ENCODE measurements around the gene SPDEF.

SPDEF gene

DNA sequence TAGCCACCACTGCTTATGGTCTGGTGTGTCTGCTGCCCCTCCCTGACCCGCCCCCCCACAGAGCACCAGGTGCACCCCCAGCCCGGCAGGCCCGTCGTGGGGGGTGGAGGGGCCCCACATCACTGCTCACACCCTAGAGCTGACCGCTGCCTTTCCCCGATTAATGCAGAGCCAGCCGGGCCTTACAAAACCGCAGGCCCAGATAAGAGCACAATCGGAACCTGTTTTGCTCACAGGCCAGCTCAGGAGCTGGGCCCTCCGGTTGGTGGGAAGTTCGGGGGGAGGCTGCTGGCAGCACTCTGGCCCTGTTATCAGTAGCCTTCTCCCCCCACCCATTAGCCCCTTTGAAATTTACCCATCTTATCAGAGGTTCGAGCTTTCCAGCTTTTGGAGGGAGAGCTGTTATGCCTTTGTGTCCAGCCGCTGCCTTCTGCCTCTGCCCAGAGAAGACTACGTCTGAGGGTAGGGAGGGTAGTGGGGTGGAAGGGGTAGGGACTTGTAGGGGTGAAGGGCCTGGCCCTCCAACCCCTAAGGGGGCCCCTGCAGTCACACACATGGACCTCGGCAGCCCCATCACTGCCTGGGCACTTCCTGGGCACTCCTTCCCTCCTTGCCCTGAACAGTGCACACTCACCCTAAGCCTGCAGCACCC, 6.9 kb upstream of the SPDEF start:
- no peak for DNase-seq (ENCODE audit: low read depth)

DNA sequence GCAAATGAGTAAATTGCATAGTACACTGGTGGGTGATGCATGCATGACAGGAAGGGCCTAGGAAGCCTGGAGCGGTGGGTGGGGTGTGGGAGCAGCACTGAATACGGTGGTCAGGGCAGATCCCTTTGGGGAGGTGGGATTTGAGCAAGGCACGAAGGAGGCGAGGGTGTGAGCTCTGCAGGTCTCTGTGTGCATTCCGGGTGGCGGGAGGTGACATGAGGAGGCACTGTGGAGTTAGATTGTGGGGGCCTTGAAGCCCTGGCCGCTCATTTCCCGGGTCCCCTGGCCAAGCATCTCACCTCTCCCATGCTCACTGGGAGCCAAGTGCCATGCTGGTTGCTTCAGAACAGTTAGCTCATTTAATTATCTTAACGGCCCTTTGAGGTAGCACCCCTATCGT, 6.2 kb upstream of the SPDEF start:
- no peak for DNase-seq (ENCODE audit: low read depth)

DNA sequence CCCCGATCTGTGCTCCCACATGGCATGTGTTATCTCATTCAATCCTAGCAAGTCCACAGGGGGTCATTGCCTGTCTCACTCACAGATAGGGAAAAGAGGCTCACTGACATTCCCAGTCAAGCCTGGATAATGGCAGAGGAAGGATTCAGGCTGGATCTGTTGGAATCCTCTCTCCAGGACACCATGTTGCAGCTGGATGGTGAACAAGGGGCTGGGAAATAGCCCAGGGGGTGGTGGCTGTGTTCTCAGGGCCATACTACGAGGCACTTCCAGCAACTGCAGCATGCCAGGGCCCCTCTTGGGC, 5.0 kb upstream of the SPDEF start:
- DNase-seq (ENCODE audit: low read depth): no peak

DNA sequence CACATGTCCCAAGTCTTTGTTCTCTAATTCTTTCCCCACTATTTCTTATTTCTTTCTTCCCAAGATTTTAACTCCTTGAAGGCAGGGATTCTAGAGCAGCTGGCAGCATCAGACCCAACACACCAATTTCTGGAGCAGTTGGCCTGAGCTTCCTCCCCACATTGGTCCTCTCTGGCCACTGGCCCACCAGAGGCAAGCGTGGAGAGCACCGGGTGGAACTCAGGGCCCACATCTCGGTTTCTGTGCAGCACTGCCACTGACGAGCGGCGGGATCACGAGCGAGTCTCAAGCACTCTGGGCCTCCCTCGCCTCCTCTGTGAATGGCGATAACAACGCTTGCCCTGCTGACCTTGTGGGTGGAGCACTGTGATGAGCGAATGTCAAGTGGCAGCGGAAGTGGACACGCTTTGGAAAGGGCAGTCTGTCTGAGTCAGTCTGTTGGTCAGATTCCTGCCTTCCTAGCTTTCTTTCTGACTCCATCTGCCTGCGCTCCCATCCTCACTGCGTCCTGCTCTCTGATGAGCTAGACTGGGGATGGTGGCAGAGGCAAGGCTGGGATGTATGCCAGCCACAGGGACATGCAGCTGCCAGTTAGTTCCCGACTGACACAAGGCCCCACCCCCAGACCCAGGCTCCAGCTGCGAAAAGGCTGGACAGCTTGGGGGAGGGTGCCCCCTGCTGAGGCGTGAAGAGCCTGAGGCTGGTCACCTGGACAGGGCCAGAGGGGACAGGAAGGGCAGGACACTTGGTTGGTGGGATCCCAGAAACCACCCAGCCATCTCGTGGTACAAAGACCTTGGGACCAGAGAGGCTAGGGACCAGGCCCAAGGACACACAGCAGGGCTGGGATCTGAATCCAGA, 4.5 kb upstream of the SPDEF start:
- no peak for DNase-seq (ENCODE audit: low read depth)

DNA sequence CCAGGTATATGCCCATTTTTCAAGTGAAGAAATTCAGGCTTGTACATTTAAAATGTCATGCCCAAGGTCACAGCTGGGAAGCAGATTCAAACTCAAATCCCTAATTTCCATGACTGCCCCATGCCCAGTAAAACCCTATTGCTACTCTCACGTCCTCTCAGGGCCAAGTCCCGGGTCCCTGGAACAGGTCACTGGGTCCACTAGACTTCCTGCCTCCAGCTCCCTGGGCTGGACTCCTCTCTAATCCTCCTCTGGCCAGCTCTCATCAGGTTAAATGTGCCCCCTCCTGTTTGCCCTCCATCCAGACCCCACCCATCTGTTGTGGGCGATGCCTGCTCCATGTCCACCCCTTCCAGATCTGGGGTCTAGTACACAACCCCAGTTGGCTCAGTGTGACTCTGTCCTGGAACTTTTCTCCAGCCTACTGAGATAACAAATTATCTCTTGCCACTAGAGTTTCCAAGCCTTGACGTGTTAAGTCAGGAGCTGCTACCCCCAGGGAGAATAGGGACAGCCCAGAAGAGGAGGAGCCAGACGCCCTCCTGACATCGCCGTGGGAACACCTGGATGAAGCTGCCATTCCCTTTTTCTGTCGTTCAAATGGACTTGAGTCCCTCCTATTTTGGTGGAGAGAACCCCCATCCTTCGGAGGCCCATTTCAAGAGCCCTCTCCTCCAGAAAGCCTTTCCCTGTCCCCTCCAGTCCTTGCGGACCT, 3.7 kb upstream of the SPDEF start:
- no peak for DNase-seq (ENCODE audit: low read depth)

DNA sequence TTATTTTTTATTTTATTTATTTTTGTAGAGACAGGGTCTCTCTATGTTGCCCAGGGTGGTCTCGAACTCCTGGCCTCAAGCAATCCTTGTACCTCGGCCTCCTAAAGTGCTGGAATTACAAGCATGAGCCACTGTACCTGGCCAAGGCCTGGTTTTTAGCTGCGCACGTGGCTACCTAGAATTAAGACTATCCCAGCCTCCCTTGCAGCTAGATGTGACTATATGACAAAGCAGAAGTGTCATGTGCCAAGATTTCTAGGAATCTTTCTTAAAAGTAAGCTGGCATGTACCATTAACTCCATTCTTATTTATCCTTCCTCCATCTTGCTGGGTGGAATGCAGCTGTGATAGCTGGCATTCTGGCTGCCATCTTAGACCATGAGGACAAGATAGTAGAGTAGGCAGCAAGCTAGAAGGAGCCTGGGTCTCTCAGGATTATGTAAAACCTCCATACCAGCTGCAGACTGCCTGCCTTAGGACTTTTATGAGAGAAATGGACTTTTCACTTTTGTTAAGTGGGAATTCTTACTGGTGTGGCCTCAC, 2.1 kb upstream of the SPDEF start:
- DNase-seq (ENCODE audit: low read depth): no peak

DNA sequence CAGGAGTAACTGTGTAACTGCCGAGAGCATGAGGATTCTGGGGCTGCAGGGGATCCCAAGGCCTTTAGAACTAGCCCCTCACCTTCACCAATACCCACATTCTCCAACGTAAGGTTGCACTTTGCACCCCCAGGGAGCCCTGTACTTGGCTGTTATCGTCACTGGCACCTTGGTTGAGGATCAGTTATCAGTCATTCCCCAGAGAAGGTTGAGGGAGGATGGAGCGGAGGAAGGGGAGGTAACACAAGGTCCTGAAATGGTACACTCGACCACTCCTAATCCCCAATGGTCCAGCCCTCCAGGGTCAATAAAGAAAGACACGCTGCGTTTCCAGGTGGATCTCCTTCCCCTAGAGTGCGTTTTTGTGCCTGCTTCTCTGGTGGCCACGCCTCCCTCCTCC, 1.1 kb upstream of the SPDEF start:
- no peak for DNase-seq (ENCODE audit: low read depth)

DNA sequence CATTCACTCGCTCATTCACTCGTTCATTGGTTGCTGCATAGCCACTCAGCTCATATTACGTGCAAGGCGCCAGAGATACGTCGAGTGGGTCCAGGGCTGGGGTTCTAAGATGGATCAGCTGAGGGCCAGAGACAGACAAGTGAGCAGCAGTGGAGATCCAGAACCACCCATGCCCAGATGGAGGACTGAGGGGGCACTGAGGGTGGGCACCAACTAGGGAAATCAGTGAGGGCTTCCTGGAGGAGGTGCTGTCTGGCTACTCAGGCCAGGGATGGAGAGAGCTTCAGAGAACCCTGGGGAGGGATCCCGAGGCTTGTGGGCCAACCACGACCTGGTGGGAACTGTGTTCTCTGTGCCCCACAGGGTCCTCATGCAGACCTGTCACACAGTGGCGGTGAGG, 364 bp upstream of the SPDEF start:
- DNase-seq (ENCODE audit: low read depth): no peak

DNA sequence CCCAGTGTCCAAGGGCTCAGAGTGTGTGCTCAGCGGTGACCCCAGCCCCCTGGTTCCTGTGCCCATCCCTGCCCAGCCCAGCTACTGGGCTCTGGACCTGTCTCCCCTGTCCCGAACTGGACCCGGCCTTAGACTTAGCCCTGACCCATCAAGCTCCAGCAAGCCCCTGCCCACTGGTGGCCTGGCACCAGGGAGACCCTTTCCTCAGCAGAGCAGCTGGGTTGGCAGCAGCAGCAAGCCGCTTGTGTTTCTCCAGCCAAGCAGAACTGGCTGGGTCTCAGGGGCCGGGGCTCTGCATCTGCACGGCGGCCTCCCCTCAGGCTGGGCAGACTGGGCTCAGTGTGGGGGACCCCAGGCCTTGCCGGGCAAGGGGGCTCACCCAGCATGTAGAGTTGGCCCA, 801 bp downstream of the SPDEF start:
- DNase-seq (ENCODE audit: low read depth): no peak

DNA sequence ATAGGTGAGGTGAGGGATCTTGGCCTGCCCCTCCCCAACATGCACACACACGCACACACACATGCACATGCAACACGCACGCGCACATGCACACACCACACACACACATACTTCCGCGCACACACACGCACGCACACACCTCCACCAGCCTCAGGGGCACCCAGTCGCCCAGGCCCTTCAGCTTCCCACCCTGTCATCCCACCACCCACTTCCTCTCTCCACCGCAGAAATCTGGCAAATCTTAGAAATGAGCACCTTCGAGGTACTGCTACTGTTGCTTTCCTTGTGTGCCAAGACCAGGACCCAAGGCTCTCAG, 1.2 kb downstream of the SPDEF start:
- DNase-seq (ENCODE audit: low read depth): no peak

DNA sequence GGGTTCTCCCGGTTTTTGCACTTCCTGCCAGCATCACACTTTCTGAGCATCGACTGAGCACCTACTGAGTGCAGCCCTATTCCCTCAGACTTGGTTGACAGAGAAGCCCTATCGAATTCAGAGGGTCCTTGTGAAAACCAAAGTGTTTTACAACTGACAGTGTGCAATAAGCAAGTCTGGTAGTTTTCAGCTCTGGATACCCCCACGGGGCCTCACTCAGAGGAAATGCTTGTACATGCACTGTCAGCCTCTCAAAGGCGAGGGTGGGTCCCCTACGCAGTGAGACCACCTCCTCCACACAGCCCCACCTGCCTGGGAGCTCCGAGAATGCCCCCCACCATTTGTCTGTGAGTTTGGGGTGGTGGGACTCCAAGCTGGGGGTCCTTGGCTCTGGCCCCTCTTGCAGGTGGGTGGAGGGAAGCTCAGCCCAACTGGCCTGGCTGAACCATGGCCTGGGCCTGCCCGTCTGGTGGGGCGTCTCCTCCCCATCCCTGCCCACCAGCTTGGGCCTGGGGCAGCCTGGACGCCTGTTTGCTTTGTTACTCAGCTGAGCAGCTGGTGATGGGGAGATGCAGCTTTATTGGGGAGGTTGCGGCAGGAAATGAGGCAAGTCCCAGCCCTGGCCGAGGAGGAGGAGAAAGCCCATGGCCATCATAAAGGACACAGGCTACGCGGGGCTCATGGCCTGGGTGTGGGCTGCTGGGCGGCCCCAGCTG, 1.7 kb downstream of the SPDEF start:
- no peak for DNase-seq (ENCODE audit: low read depth)

DNA sequence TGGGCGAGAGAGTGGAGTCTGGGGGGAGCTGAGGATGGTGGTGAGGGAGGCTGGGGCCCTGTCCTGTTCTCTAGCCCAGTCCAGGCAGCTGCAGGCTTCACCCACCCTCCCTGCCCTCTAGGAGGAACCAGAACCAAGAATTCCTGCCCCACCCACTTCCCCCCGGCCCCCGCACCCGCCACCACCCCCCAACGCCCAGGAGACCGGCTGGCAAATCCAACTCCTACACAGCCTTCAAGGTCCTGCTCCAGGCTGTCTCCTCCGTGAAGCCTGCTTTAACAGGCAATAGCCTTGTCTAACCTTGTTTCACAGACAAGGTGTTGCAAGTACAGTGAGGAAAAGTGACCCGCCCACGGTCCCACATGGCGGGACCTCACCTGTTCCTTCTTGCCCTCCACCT, 2.4 kb downstream of the SPDEF start:
- DNase-seq (ENCODE audit: low read depth): no peak

DNA sequence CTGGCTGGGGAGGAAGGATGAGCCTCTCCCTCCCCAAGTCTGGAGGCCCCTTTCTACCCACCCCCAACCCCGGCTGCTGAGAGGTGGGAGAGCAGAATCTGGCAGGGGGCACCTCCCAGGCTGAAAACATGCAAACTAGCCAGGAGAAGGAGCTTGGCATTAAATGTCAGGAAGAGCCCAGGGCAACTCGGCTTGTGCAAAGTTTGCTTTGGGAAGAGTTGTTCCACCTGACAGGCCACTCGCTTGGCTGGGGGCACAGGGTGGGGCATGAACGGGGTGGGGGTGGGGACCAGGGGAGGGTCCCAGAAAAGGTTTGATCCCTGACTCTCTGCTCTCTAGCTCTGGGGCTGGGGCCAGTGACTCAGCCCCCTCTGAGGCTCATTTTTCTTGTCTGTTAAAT, 3.0 kb downstream of the SPDEF start:
- no peak for DNase-seq (ENCODE audit: low read depth)

DNA sequence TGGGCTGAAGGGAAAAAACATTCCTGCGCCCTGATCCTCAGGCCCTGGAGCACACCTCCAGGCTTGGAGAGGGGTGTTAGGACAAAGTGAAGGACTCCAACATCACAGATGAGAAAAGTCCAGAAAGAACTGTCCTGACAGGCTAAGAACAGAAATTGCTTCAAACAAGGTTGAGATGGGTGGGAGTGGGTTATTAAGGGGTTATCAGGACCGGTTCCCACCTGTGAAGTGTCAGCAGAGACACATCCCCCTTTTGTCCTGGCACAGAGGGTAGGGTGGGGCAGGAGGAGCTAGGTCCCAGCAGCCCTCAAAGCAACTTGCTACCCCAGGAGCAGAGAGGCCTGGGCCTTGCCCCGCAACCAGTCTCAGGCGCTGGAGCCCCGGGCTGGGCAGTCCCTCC, 3.5 kb downstream of the SPDEF start:
- no peak for DNase-seq (ENCODE audit: low read depth)

DNA sequence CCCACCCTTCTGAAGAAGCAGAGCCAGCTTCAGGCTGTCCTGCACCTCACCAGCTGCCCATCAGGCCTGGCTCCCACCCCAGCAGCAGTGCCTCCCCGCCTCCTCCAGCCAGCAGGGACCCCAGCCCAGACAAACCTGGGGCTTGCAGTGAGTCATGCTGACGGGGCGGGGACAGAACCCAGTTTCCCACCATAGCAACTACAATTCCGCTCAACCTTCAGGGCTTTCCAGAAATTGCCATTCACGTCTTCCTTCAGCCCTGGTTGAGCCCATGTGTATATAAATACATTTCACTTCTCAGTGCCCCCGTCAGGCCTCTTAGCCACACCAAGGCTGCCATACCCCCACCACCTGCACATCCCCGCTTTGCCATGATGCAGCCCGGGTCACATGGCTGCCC, 4.4 kb downstream of the SPDEF start:
- no peak for DNase-seq (ENCODE audit: low read depth)

DNA sequence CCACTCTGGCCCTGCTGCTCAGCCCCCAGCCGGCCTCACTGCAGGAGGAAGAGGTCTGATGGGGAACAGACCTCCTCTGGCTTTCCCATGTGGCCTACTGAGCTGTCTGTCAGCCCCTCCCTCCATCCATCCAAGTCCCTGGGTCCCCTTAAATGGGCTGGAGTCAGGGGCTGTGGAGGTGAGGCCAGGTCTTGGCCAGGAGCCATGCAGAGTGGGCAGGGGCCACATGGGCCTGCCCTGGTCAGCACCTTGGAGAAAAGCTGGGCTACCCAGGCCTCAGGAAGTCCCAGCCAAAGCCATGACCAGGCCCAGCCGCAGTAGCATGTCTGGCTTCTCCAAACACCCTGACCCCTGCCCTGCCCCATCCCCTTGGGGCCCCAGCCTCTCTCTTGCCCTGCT, 6.3 kb downstream of the SPDEF start:
- no peak for DNase-seq (ENCODE audit: low read depth)

DNA sequence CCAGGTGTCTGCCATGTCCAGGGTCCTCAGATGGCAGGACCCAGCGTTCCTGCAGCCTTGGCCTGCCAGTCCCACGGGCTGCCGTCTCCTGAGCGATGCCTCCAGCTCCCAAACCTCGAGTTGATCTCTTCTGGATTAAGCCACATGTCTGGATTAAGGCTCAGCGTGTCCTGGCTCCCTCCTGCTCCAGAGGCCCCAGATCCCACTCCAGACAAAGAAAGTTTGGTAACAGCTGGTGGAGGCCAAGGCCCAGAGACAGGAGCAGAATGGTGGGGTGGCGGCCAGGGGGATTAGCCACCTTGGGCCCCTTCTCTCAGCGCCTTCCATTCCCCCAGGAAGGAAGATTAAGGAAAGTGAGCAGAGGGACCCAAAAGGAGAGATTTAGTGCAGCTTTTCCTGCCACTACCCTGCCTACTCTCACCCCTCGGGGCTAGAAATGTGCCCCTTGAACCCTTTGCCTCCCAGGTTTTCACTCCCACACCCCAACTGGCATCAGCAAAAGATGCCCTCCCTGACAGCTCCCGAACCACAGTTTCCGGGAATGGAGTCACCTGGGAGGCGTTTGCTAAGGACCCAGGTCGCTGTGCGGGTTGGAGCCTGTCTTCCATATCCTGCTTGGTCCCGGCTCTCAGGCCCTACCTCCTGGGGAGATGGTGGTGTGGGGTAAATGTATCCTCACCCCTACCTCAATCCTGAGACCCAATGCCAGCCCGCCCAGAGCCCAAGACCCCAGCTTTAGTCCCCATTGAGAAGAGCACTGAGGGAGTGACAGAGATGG, 6.9 kb downstream of the SPDEF start:
- no peak for DNase-seq (ENCODE audit: low read depth)

DNA sequence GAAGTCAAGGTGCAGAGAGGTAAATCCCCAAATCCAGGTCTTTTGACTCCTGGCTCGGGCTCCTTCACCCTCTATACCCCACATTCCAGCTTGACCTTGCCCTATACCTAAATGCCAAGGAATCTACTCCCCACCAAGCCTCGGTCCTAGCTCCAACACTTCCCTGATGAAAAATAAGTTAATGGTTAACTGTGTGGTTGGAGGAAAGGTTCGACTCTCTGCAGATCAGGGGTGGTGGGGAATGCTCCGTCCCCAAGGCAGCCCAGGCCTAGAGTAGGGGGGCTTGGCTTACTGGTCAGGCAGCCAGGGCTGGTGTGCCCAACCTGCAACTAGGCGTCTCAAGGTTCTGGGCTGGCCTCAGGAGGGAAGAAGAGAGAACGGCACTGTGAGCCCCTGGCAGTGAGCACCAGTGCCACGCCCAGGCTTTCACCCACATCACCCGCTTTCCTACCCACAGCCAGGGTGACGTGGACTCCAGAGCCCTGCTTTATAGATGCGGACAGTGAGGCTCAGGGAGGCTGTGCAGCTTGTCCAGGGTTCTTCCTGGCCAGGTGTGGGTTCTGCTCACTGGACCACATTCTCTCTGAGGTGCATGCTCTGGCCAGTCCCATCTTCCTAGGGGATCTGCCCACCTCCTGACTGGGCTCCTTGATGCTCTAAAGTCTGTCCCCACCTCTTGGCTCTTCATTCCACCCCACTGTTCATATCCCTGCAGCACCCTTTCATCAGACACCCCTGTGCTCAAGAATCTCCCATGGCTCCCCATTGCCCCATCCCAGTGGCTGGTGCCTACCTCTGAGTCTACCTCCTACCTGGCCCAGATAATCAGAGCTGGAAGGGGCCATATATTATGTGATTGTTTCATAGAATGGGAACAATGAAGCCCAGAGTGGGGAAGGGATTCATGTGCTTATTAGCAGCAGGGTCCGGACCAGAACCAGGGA, 8.2 kb downstream of the SPDEF start:
- DNase-seq (ENCODE audit: low read depth): no peak

DNA sequence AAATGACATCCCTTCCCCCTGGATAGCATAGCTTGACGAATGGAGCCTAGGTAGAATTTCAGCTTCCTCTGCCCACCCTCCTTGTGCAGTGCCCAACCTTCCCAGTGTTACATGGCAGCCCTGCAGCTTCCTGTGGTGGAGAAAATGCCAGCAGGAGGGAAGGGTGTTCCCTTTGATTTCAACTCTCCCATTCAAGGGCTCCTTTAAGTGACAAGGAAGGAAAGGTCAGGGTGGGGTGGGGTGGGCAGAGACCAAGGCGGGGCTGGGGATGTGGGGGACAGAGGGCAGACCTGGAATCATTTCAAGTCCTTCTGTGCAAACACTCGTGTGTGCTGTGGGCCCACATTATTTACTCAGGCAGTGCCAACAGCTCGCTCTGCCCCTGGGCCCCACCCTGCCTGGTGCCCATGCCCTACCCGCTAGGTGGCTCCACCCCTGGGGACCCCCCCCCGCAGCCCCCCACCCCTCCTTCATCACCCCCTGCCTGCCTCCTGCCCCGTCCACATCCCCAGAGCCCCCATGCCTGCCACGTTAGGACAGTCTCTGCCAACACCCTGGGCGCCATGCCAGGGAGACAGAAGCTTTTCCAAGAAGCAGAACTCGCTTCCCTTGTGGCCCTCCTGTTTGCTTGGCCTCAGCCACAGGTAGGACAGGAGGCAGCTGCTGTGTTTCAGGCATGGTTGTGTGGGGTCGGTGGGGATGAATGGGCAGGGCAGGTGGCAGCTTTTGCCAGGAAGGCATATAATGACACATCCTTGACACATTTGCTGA, 9.4 kb downstream of the SPDEF start:
- no peak for DNase-seq (ENCODE audit: low read depth)

Data from T-helper 22 cell (primary cell).